GM19328 (cell line): ENCODE data around the gene MYO1E.
"Not testable (repeated sequence)": the region's sequence is repeated elsewhere in the genome, so short reads cannot be mapped to it uniquely, and the experiment has no call there.

Experiments used
- ATAC-seq: cut with Tn5 transposase; IDR thresholded peaks from one replicate; pipeline ENCODE4 v1.9.1; 2021; ENCODE audit warnings: mild to moderate bottlenecking, moderate library complexity; ENCODE audit not compliant: unreplicated experiment

Gene MYO1E

DNA sequence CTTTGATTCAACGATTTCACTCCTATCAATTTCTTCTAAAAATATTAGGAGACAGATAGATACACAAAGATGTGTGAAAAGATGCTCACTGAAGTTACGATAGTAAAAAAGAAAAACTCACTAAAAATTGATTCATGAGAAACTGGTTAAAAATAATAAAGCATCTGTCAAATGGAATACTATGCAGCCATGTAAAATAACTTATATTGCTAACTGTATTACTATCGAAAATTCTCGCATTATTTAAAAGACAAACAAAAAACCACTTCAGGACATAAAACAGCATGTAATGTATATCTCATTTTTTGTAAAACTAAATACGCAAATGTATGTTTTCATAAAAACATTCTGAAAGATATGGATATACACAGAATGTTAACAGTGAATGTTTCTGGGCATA is 199.5 kb downstream of the MYO1E start:
- ATAC-seq = no peak

- no peak for ATAC-seq
These were observed 200.3 kb downstream of the MYO1E start for GRCh38 chr15:59172289-59172901.

DNA sequence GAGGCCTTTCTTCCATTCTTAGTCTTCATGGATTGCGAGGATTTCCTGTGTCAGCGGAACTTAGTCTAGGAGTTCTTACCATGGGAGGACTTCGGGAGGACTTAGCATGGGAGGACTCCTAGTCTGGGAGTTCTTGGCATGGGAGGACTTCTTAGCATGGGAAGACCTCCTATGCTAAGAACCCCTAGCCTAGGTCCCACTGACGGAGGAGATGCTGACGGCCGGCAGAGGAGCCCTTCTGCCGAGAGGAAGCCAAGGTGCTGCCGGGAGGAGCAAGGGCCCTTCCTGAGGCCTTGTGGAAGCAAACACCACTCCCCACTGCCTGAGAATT is 201.6 kb downstream of the MYO1E start:
- no peak for ATAC-seq

GRCh38 chr15:59170295-59171066 is 202.2 kb downstream of the MYO1E start:
- ATAC-seq = no peak

- ATAC-seq = no peak
These were observed 203.4 kb downstream of the MYO1E start for GRCh38 chr15:59169251-59169708.

DNA sequence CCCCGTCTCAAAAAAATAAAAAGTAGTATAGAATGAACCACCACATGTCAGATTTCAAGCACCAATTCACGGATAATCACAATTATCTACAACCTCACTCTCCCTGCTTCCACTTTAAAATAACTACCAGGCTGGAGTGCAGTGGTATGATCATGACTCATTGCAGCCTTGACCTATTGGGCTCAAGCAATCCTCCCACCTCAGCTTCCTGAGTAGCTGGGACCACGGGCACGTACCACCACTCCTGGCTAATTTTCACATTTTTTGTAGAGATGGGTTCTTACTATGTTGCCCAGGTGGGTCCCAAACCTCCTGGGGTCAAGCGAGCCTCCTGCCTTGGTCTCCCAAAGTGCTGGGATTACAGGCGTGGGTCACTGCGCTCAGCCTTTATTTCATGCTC is 204.1 kb downstream of the MYO1E start:
- ATAC-seq = no peak

GRCh38 chr15:59166601-59167265 is 205.9 kb downstream of the MYO1E start:
- ATAC-seq = no peak

DNA sequence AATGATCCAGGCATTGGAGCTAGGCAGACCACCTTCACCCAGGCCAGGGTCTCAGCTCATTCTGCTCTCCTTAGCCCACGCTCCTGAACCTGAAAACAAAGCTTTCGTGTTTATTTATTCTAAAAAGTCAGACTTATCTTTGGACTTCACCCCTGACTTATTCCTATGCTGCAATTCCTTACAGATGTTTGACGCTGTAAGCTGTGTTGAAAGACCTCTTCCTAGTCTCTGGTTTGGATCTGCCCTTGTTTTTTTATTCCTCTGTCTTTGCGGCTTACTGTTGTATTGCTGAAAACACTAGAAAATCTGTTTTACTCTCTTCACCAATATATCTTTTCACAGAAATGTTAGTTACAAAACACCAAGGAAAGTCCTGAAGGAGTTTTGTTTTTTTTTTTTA is 206.5 kb downstream of the MYO1E start:
- ATAC-seq = no peak

- ATAC-seq = no peak
These were observed 206.9 kb downstream of the MYO1E start for GRCh38 chr15:59165726-59166125.

DNA sequence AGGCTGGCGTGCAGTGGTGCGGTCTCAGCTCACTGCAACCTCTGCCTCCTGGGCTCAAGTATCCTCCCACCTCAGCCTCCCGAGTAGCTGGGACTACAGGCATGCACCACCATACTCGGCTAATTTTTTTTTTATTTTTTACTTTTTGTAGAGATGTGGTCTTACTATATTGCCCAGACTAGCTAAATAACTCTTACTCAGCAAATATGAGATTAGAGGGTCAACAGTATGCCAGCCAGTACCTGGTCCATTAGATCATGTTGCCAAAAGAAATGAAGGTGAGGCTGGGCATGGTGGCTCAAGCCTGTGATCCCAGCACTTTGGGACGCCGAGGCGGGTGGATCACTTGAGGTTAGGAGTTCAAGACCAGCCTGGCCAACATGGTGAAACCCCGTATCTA is 210.6 kb downstream of the MYO1E start:
- not testable (repeated sequence) for ATAC-seq

DNA sequence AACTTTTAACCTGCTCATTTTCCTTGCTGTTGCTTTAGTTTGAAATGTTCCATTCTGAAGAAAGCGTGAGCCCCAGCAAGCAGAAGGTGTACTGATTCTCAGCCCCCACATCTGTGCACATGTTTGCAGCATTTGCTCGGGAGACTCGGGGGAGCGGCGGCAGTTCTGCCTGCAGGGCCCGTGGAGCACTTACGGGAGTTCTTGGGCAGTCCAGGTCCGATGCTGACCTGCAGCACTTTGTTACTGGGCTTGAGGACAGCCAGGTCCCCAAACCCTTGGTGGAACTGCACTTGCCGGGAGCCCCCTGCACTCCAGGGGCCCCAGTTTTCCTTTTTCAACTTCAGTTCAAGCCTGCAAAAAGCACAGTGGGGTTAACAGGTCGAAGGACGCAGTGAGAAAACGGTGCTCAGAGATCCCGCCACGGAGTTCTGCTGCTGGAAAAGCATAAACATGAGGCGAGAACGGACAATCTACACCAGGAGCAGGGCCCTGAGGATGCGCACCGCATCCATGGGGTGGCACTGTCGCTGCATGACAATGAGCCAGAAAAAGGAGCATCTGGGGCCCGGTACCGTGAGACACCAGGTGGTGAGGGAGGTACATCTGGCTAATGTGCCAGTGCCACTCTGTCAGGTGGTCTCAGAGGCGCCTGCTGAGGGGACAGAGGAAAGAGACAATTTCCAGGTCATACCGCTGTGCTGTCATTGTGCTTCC is 211.6 kb downstream of the MYO1E start:
- no peak for ATAC-seq

GRCh38 chr15:59159210-59159609 is 213.5 kb downstream of the MYO1E start:
- no peak for ATAC-seq

DNA sequence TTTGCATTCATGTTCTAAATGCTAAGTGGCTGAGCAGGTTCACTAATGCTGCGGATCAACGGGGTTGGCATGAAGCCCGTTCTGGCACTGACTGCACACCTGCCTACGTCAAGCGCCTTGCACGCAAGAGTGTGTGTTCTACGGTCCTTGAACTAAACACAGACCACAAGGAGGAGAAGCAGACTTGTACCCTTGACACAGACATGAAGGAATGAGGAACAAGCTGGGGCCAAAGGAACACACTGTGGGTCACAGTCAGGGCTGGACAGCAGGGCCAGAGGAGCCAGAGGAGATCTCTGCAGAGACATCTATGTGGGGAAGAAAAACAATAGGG is 214.0 kb downstream of the MYO1E start:
- no peak for ATAC-seq

- no peak for ATAC-seq
These were observed 214.6 kb downstream of the MYO1E start for GRCh38 chr15:59157840-59158700.

GRCh38 chr15:59157396-59157795 is 215.3 kb downstream of the MYO1E start:
- no peak for ATAC-seq

GRCh38 chr15:59155431-59155830 is 217.2 kb downstream of the MYO1E start:
- no peak for ATAC-seq

GRCh38 chr15:59154243-59154642 is 218.4 kb downstream of the MYO1E start:
- no peak for ATAC-seq

DNA sequence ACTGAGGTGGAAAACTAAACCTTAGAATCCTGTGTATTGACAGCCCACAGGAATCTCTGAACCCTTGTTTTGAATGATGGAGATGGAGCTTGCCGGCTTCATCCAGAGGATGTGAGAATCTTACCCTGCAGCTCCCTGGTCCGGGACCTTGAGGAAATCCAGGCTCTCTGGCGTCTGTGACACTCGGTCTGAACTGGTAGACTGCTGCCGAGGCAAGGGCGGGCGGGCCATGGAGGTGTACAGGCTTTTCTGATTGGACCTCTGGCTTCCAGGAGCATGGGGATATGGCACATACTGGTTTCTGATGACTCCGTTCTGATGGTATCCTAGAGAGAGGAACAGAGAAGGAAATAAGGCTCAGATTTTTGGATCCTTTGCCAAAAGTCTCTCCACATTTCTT is 219.2 kb downstream of the MYO1E start:
- no peak for ATAC-seq

GRCh38 chr15:59152694-59153450 is 219.8 kb downstream of the MYO1E start:
- ATAC-seq = no peak

DNA sequence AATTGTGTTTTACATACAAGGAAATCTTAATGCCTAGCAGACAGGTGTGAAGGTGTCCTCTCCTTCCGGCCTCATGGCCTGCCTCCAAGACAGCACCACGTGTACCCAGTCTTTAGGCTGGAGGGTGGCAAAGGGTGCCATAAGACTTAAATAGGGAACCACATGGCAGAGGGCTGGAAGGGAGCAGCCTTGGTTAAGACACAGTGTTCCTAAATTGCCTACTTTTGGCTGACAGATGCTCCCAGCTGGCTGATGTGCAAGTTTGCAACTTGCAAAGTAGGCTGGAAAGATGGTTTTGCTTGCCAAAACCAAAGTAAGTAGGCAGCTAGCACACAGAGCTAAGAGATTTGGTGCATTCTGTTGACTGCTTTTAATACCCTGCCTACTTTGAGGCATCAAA is 222.5 kb downstream of the MYO1E start:
- ATAC-seq = no peak
